ENCODE measurements around the gene EYA3.

The EYA3 gene

DNA sequence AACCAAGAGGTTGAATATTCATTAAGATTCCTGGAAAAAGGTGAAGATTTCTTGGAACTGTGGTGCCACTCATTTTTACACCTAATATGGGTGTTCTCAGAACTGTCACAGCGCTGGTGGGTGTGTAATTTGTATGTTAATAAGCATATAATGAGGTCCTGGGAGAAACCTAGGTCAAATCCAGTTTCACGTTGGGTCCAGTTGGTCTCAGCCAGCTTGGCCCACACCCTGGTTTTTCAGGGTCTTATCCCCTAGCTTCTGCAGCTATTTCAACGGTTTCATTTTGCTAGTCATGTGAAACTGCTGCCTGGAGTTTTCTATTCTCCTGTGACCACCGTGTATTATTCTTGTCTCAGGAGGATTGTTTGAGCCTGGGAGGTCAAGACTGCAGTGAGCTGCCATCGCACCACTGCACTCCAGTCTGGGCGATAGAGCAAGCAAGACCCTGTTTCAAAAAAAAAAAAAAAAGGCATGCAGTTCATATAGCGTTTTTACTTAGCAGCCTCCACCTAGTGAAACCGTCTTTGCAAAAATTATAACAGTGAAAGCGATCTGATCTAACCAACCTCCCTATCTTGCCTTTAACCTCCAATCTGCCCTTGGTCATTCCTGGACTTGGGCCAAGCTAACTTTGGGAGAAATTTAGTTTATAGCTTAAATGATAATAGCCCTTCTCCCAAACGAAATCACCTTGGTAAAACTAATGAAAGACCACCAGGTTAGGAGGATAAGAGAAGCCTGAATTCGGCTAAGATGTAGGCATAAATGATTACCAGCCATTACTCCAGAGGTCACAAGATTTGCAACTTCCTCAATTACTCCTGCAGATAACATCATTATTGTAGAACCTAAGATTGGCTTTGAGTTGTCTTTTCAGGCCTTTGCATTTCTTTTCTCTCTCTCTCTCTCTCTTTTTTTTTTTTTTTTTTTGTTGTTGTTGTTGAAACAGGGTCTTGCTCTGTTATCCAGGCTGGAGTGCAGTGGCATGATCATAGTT lies 44.1 kb upstream of the EYA3 start:
- H3K27ac ChIP-seq, result no peak overlapping the region
- TF ChIP-seq, protein P1, sequence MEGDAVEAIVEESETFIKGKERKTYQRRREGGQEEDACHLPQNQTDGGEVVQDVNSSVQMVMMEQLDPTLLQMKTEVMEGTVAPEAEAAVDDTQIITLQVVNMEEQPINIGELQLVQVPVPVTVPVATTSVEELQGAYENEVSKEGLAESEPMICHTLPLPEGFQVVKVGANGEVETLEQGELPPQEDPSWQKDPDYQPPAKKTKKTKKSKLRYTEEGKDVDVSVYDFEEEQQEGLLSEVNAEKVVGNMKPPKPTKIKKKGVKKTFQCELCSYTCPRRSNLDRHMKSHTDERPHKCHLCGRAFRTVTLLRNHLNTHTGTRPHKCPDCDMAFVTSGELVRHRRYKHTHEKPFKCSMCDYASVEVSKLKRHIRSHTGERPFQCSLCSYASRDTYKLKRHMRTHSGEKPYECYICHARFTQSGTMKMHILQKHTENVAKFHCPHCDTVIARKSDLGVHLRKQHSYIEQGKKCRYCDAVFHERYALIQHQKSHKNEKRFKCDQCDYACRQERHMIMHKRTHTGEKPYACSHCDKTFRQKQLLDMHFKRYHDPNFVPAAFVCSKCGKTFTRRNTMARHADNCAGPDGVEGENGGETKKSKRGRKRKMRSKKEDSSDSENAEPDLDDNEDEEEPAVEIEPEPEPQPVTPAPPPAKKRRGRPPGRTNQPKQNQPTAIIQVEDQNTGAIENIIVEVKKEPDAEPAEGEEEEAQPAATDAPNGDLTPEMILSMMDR (conservative IDR thresholded peaks at IDR 0.05), result no peak
- no peak for TF ChIP-seq ZFX (IDR thresholded peaks at IDR 0.05)

DNA sequence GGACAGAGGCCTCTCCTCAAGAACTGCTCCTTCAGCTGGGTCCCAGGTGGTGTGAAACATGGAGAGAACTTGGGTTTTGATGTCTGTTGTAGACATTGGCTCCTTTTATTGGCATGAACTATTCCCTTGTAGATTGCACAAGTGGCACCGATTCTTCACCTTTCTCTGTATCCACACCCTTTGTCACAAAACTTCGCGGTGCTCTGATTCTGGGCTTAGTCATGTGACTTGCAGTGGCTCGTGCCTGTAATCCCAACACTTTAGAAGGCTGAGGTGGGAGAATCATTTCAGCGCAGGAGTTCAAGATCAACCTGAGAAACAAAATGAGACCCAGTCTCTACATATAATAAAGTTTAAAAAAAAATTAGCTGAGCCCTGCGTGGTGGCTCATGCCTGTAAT lies 42.5 kb upstream of the EYA3 start:
- TF ChIP-seq ZFX (IDR thresholded peaks at IDR 0.05), result no peak
- TF ChIP-seq, protein P1 (conservative IDR thresholded peaks at IDR 0.05), result no peak
- no peak overlapping the region for H3K27ac ChIP-seq

DNA sequence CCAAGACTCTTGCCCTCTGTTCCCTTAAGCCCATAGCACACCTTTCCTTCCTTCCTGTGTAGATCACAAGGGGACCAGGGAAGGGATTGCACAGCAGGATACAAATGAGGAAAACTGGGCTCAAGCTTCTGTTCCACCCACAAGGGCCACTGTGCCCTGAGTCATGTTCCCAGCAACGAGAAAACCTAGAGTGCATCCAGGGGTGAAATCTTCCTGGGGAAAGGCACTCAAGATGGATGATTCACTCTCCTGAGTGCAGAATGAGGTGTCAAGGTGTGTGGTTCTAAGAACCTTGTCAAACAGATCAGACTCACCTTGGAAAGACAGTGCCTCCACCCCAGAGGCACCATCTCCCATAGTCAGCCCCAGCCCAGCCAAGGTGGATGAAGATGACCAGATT lies 40.7 kb upstream of the EYA3 start:
- TF ChIP-seq ZFX (IDR thresholded peaks at IDR 0.05), result no peak
- TF ChIP-seq, protein P1 (conservative IDR thresholded peaks at IDR 0.05), result no peak
- H3K27ac ChIP-seq, result no peak overlapping the region

DNA sequence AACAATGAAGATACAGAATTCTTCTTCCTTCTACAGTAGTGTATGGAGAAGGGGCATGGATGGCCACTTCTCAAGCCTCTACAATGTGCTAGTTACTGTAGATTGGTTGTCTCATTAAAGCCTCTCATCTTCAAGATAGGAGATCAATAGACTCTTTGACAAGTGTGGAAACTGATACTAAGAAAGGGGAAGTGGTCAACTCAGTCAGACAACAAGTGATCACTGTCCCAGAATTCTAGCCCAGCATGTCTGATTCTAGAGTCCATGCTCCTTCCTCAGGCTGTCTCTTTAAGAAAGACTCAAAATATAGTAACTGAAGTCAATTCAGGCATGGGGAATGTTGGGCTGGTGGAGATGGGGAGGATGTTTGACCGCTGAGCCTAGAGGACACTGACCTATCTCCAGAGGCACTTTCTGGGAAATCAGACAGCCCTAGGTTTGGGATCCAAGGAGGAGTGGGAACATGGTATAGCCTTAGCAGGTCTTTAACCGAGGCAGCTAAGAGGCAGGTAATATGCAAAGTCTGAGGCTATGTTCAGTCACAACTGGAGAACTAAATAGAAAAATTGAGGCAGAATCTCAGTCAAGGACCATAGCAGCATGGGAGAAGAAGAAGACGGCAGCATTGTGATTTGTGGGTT lies 39.3 kb upstream of the EYA3 start:
- H3K27ac ChIP-seq, result no peak overlapping the region
- no peak for TF ChIP-seq ZFX (IDR thresholded peaks at IDR 0.05)
- TF ChIP-seq, protein P1 (conservative IDR thresholded peaks at IDR 0.05), result no peak

DNA sequence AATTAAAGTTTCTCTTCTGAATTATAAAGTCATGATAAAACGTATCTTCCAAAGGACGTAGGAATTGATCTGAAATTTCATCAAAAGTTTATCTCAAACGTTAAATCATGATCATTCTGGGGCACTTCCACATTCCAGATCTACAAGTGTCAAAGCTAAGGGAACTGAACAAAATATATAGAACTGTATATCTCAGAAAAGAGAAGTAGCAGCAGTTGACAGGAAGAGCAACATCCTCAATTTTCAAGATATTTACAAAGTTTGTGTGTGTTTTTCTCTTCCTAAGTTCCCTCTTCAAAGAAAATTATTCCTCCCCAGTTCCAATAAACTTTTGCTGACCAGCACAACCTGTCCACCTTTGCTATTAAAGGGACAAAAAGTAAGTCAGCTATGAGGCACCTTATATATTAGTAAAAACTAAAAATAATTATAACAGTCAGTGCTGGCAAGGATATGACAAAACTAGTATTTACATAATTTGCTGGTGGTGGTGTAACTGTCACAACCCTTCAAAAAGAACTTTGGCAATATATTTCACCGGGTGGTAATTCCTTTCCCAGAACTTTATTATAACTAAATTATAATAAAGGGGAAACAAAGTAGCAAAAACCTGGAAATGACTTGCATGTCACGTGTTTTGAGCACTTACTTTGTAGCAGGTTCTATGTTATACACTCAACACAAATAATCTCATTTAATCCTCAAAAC lies 38.5 kb upstream of the EYA3 start:
- no peak overlapping the region for H3K27ac ChIP-seq
- TF ChIP-seq ZFX (IDR thresholded peaks at IDR 0.05), result no peak
- TF ChIP-seq, protein P1 (conservative IDR thresholded peaks at IDR 0.05), result no peak

DNA sequence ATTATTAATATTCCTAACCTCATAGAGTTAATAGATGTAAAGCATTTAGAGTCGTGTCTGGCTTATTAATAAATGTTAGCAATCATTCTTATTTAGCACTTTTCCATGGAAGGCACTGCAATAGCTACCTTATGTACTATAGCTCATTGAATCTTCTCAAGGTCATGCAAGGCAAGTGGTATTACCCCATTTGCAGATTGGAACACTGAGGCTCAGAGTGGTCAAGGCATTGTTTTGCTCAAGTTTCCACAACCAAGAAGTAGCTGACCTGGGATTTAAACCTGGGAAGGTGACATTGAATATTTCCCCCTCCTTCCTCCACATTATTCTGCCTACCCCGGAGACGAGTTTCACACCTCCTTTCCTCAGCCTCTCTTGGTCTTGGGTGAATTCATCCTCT lies 37.8 kb upstream of the EYA3 start:
- TF ChIP-seq ZFX (IDR thresholded peaks at IDR 0.05), result no peak
- TF ChIP-seq, protein P1 (conservative IDR thresholded peaks at IDR 0.05), result no peak
- no peak overlapping the region for H3K27ac ChIP-seq
